Forelimb muscle (tissue), 1 donor: ENCODE data around the gene DCDC1. TPM values are rescaled to one million over a fixed set of nuclear protein-coding genes. Genes with fewer than 3 reads are reported as not detected.

ENCODE experiments used
- DNase-seq: peaks from one replicate; pipeline ENCODE4 v3.0.0-alpha.2; 2013; ENCODE audit warnings: low read depth
- polyA plus RNA-seq: library from polyadenylated mRNA; unstranded; fragments of 120-200 nt; gene quantifications from one replicate; pipeline ENCODE4 v1.2.1, GENCODE V29; 2013; ENCODE audit not compliant: insufficient read length

DCDC1 gene
- polyA plus RNA-seq, 1 donor = 0.29 TPM

DNA sequence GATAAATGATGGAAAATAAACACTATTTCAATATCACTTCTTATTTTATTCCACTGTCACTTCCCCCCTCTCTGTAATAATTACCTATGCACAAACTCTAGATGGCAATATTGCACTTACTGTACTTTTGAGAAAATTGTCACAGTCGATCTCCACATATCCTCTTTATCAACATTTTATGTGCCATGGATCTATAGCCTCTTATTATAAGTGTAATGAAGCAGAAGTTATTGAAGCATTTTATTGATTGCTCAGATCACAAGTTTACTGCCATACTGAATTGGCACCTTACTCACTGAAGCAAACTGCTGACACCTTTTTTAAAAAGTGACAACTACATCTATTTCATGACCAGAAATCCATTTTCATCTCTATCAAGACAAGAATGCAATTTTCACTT lies 133.4 kb downstream of the DCDC1 start:
- no peak for DNase-seq

DNA sequence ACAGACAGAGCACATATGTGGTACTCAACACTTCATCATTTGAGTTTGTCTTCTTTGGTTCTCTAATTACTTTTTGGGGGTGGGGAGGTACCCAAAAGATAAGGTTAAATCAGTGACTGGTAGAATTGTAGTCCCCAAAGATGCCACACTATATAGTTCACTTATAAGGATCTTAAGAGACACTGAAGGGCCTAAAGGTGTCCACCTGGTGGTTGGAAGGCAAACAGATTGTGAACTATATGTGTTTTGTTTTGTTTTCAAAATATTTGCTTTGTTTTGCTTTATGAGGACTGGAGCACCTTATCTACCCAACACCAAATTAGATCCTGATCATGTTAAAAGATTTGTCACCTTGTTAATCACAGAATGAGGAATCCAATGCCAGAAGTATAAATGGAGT lies 136.1 kb downstream of the DCDC1 start:
- no peak for DNase-seq

DNA sequence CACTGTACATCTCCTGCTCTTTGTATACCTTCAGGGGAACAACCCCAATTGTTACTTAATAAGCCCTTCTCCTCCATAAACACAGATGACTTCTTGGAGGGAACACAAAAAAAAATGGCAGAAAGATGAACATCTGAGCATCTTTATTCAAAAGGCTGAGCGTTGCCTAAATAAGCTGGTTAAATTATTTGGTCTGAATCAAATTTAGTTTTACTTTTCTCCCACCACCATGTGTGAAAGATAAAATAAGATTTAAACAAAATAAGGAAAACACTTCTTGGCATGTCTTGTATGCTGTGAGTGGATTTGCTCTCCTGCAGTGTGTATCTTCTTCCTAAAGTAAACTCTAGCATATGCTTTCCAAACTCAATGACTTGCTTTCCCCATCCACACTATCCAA lies 137.9 kb downstream of the DCDC1 start:
- DNase-seq = no peak

DNA sequence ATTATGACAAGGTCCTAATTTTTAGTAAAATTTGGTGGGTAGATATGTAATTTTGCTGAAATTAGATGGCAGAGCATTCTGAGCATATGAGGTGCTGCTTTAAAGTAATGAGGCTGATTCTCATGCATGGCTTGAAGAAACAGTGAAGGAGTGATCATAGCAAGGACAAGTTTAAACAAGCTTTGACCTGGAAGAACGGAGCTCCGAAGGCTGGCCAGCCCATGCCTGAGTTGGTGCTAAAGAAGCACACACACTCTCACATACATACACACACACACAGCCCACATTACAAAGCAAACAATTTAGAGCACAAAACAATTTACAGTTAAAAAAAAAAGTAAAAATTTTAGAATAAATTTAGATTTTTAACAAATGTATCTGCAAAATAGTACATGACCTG lies 150.7 kb downstream of the DCDC1 start:
- no peak for DNase-seq

DNA sequence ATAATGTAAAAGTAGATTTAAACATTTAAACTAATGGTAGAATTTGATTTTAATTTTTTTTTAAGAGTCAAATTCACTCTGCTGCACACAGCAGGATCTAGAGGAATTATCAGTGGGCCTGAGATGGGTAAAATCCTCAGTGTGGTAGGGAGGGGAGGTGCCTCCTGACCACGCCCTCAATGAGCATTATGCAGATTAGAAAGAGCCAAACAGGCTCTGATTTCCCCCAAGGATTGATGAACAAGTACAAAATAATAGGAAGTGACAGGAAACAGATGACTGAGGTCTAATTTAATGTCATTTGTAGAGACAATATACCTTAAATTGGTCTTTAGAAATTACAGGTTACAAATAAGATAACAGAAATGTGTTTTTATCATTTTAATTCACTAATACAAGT lies 155.2 kb downstream of the DCDC1 start:
- DNase-seq = no peak

DNA sequence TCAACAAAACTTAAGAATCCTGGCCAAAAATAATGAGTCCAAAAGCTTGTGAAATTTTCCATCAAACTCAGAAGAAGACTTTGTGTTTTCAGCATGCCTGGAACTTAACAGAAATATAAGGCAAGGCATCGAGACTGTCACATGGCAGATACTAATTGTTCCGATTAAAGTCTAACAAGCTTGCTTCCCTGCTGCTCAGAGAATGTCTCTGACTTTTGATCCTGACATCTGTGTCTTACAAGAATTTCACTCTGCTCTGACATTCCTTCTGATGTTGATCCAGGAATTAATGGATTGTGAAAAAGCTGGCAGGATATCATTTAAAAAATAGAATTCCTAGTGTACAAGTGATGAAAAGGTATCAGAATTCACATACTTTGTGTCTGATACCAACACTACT lies 170.2 kb downstream of the DCDC1 start:
- DNase-seq = no peak

DNA sequence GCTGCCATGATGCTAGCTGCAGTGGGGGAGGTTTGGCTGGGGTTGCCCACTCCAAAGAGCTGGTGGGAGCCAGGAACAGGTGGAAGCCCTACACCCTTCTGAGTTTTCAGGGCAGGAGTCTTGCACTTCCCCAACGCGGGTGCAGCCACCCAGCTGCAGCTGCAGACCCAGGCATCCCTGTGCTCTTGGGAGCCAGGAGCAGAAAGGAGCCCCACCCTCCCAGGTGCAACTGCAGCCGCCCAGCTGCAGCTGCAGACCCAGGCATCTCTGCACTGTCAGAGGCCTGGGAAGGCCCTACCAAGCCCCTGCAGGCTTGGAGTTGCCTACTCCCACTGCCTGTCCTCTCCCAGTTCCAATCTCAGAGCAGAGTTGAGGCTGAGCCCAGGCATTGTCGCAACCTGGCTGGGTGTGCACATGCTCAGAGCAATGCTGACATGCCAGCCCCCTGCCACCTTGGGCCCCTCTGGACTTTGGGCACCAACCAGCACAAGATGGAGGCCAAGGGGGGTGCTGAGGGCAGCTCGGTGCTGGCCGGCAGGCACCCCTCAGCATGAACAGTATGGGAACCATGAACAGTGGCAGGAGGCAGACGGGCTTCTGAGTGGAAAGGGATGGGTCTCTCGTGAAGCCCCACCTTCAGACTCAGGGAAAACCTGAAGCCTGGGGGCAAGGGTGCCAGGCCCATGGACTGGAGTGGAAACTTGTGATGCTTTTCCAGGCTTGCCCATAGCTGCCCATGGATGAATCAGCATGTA lies 195.4 kb downstream of the DCDC1 start:
- DNase-seq = no peak

DNA sequence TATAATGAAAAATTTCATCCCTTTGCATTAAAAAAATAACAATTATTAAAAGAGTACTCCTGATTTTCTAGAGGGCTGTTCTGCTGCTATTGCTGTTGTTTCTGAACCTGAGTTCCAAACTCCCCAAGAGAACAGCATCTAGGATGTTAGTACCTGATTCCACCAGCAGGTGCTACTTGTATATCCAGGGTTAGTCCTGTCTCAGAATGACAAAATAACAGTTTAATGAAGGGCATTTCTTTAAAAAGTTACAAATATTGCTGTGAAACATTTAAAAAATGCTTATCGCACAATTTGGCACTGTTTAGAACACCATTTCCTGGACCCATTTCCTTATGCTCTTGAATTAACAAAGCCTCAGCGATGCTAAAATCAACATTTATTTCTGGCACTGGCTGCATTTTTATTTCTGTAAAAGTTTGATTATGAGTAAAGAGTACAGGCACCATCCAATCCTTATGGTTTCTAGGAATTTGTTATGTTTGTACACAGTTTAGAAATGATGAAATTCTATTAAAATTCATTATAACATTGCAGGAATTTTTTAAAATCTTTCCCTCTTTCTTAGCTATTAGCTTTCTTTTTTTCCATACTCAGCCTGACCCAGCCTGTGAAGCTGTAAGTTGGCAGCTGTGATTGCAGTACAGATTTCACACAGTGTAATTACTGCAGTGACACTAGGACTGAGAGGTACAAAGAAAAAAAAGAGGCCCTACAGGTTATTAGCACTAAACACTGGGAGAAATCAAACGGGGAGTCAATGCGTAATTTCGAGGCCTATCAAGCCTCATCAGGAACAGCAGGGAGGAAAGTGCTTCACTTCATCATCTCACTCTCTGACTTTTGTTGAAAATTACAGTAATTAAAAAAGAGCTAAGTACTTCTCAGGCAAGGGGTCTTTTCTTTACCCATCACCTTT lies 208.8 kb downstream of the DCDC1 start:
- DNase-seq = no peak

DNA sequence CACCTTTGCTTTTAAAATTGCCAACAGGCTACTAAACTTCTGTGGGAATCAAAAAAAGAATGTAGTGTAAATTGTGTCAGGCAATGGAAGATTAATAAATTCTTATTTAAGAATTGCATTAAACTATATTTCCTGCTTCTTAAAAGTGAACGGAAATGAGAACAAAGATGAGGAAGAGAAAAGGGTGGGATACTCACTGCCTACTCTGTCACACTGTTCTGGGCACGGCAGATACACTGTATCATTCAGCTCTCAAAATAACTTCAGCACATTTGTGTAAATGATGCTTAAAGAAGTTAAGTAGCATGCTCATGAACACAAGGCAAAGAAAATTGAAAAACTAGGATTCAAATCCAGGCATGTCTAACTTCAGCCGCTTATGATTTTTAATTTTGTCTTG lies 218.7 kb downstream of the DCDC1 start:
- DNase-seq = no peak

DNA sequence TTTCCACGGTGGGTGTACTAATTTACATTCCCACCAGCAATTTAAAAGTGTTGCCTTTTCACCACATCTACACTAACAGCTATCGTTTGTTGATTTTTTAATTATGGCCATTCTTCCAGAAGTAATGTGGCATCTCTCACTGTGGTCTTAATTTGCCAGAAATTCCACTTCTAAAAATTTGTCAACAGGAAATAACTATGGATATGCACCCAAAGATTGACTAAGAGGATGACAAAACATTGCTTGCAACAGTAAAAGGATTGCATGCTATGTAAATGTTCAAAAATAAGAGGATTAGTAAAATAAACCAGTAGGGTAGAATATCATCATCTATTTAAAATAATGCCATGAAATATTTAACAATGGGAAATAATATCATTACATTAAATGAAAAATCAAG lies 219.5 kb downstream of the DCDC1 start:
- no peak for DNase-seq

DNA sequence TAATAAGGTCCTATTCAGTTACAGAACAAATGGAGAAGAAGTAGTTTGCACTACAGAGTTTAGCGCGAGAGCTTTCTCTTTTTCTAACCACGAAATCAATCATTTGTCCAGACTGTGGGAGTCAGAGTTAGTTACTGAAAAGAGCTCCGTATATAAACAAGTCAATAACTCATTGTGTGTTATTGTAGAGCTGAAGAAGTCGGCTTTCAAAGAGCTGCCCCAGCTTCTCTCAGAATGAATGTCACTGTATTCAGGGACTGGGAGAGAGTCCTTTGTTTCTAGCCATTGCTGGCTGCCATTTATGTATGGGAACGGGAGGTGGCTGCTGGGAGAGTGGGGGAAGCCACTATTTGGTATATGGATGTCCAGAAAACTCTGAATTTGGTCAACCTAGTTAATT lies 227.8 kb downstream of the DCDC1 start:
- DNase-seq = no peak

DNA sequence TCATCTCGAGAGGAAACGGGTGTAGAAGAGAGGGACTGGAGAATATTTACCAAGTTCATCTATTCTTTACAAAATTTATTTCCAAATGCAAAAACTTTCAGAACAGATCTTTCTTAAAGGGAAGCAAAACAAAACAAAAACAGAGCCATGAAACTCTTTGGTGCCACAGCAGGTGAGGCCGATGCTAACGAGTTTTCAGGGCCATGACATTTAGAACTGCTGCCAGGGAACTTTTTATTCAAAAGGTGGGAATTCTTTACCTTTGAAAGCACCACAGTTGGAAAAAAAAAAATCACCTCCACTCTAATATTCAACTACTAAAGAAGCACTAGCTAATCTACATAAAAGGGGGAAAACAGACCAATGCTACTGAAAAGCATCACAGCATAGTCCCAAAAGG lies 230.1 kb downstream of the DCDC1 start:
- no peak for DNase-seq

DNA sequence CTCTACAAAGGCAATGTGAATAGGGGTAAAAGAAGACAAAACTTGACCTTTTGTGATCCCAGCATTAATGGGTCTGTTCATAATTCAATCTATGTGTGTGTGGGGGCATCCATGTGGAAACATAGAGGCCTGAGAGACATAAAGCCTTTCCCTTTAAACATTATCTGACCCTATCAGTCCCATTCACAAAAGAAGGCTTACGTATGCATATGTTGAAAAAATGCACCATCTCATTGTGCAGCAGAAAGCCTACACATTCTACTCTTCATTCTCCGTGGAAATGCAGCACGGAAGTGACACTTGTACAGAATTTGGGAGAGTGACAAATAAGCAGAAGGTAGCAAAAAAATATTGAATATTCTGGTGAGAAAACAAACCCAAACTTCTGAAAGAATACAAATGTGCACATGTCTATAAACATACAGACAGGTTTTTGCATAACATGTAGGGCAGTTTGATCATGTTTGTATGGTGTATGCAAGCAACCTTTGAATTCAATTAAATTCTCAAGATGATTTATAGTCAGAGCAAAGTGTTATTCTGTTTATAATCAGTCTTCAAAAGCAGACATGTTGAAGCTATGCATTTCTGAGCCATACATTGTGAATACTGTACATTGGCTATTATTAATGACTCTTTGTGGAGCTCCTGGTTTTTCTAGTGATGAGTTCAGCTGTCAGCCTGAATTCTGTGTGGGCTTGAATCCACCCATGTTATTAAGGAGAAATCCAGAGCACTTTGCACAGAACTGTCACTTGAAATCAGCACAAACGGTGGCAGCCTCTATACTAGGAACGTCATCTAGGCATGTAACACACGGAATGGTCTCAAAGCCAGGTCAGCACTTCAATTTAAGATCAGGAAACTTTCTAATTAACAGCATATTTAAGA lies 236.8 kb downstream of the DCDC1 start:
- no peak for DNase-seq

DNA sequence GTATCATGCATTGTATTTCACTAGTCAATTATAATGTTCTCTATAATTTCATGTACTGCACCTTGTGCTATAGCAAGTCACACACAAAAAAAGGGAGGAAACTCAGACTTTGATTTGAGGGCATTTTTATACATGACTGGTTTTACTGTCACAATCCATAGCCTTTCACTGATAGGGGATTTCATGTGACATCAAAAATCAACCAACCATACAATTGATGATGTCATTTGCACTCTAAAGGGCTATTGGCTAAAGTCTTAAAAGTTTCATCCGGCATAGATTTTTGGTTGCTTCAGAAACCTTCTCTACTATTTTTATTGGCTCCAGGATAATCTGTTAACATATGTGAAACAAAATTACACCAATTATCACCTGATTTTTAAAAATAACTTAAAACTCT lies 237.8 kb downstream of the DCDC1 start:
- DNase-seq = no peak

DNA sequence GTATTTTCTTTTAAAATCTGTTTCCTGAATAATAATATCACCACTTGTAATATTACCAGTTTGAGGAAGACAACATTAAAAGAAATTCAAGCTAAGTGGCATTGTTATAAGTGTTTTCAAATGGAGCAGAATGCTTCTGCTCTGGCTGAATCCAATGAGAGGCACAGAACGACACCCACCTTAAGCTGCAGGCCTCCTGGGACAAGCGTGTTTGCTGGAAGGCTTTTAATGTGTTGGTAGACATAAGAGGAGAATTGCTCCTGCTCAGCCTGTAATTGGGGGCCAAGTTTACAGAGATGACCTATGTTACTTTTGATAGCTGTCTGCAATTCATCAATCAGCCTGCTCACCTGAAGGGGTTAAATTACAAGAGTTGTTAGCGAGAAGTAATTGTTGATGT lies 242.2 kb downstream of the DCDC1 start:
- no peak for DNase-seq

DNA sequence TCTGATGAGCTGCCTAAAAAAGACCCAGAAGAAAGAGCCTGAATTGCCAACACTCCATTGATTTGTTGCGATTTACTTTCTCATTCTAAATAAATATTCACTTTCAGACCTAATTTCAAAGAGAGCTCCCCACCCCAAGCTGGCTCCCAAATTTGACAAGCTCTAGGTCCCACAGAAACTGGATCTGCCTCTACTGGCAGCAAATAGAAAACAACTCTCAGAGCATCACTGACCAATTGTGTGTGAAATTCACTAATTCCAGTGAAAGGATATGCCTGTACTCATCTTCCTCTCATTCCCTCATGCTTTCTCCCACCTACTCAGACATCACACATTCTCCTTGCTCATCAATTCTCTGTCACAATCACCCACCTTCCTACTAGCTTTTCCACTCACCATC lies 249.1 kb downstream of the DCDC1 start:
- DNase-seq = no peak

DNA sequence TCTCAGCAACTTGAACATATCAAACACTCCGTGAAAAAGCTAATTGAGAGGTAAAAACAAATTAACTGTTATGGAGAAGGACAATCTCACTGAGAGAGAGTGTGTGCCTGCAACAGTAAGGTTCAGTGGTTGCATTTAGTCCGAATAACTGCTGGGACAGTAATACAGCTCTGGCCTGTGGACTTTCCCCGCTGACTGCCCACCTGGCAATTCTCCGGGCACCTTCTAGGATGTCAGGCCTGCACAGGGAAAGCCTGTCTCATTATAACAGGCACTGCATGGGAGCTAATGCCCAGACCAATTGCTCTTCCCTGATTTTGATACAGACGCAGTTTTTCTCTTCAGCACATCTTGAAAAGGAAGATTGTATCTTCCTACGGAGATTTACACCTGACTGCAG lies 251.0 kb downstream of the DCDC1 start:
- DNase-seq = no peak

DNA sequence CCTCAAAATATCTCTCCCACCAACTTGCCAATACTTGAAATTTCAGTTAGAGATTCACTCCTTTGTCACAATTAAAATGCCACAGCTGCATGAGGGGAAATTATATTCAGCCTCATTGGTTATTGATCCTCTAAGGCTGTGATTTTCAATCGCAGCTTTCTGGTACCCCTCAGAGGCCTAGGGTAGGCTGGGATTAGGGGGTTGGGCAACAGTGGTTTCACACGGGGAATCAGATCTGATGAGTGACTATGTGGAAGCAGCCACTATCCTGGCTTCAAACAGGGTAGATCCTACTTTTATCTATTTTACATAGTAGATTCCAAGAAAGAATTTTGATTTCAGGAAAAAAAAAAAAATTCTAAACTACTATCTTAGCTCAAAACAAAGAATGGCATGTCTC lies 252.5 kb downstream of the DCDC1 start:
- DNase-seq = no peak

DNA sequence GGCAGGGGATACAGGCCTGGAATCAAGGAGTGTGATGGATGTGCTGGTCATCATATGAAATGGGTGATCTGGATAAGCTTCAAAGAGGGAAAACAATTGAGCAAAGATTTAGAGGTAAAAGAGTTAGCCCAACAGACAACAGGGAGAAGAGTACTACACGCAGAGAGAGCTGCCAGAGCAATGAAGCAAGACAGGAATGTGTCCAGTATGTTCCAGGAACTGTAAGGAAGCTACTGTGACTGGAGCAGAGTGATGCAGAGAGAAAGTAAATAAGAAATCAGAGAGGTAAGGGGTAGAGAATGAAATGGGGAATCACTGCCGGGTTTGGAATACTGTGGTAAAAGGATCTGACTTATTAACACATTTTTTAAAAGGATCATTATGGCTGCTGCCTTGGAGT lies 255.1 kb downstream of the DCDC1 start:
- DNase-seq = no peak

DNA sequence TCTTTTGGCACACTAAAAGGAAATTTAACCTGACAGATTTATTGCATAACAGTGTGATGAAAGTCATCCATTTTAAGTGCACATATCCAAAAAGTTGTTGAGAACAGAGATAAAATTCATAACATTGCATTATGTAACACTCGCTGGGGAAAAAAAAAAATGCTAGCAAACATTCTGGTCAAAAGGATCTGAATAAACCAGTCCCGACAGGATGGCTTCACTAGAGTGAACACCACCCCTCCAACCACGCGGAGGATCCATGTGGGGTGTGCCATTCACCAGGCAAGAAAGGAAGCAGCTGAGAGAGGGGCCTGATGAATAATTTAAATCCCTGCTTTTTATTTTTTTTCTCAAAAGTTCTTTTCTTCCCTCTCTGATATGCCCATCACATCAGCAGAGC lies 258.7 kb downstream of the DCDC1 start:
- no peak for DNase-seq

DNA sequence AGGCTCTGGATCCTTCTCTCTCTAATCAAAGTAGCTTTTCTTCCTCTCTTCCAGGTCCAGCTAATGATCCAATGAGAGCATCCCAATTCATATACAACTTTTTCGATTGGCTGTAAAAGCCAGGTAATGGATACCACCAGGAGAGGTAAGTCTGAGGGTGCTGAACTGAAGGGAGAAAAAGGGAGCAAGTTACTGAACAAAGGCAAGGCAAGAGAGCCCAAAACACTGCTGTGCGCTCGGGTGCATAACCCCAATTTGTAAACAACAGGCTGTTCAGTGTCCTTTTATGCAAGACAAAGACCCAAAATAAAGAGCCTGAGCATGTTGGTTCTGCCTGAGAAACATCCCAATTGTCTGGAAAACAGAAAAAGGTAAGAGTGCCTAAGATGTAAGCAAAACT lies 260.1 kb downstream of the DCDC1 start:
- DNase-seq = no peak

DNA sequence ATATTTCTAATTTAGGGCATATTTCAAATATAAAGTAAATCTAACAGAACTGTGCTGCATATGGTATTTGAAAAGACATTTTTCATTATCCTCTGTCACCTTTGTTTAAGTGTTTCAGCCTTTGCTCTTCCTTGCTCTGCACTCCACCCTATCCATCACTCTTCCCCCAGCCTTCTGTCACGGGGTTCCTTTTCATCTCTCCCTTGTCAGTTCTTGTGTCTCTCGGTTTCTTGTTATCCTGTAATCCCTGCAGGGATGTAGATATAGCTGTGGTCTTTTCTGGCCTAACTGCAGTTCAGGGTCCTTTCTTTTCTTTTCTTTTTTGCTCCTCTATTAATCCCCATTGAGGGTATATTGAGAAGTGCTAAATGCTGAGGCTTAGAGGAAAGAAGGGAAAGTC lies 261.9 kb downstream of the DCDC1 start:
- no peak for DNase-seq
